ENCODE data around the gene NT5DC4.
"Not testable (repeated sequence)": the region's sequence is repeated elsewhere in the genome, so short reads cannot be mapped to it uniquely, and the experiment has no call there.

NT5DC4 gene

GRCh38 chr2:112701052-112701451, 19.8 kb upstream of the NT5DC4 start:
- no peak for DNase-seq

- DNase-seq: no peak
Measured at GRCh38 chr2:112703684-112704083, 17.1 kb upstream of the NT5DC4 start.

GRCh38 chr2:112705575-112705974, 15.2 kb upstream of the NT5DC4 start:
- DNase-seq: no peak

GRCh38 chr2:112706170-112706664, 14.6 kb upstream of the NT5DC4 start:
- DNase-seq: no peak

- DNase-seq: not testable (repeated sequence)
Measured at GRCh38 chr2:112706947-112707346, 13.9 kb upstream of the NT5DC4 start.

- DNase-seq: no peak
Measured at GRCh38 chr2:112708968-112709367, 11.9 kb upstream of the NT5DC4 start.

- no peak for DNase-seq
Measured at GRCh38 chr2:112709703-112710102, 11.1 kb upstream of the NT5DC4 start.

GRCh38 chr2:112710956-112711750, 9.7 kb upstream of the NT5DC4 start:
- DNase-seq: no peak

- DNase-seq: no peak
Measured at GRCh38 chr2:112712465-112712864, 8.4 kb upstream of the NT5DC4 start.

GRCh38 chr2:112712903-112713584, 7.8 kb upstream of the NT5DC4 start:
- no peak for DNase-seq

- DNase-seq: no peak
Measured at GRCh38 chr2:112713585-112713925, 7.3 kb upstream of the NT5DC4 start.

GRCh38 chr2:112713926-112714325, 6.9 kb upstream of the NT5DC4 start:
- DNase-seq: no peak

- DNase-seq: no peak
Measured at GRCh38 chr2:112714331-112714730, 6.5 kb upstream of the NT5DC4 start.

GRCh38 chr2:112714836-112715631, 5.8 kb upstream of the NT5DC4 start:
- DNase-seq: no peak

- not testable (repeated sequence) for DNase-seq
Measured at GRCh38 chr2:112716094-112716493, 4.7 kb upstream of the NT5DC4 start.

GRCh38 chr2:112716826-112717352, 3.9 kb upstream of the NT5DC4 start:
- not testable (repeated sequence) for DNase-seq

GRCh38 chr2:112718863-112719370, 1.9 kb upstream of the NT5DC4 start:
- no peak for DNase-seq

GRCh38 chr2:112721819-112722522, 1.2 kb downstream of the NT5DC4 start:
- DNase-seq: no peak

- DNase-seq: no peak
Measured at GRCh38 chr2:112722816-112723546, 2.2 kb downstream of the NT5DC4 start.

GRCh38 chr2:112723547-112723940, 2.7 kb downstream of the NT5DC4 start:
- no peak for DNase-seq

GRCh38 chr2:112723995-112724394, 3.2 kb downstream of the NT5DC4 start:
- DNase-seq: no peak

Data from NCI-H1105 treated with DMSO at 0.1 percent for 48 hours (cell line).